HG03342 (cell line): ENCODE data around the gene SH3GL1.

ENCODE experiments used
- ATAC-seq: cut with Tn5 transposase; IDR thresholded peaks from one replicate; pipeline ENCODE4 v1.9.1; 2021; ENCODE audit warnings: mild to moderate bottlenecking, moderate library complexity; ENCODE audit not compliant: unreplicated experiment

Gene SH3GL1

GRCh38 chr19:4376991-4377781 lies 23.2 kb downstream of the SH3GL1 start:
- no peak for ATAC-seq

GRCh38 chr19:4376671-4376990 lies 23.7 kb downstream of the SH3GL1 start:
- ATAC-seq: no peak

GRCh38 chr19:4376028-4376670 lies 24.2 kb downstream of the SH3GL1 start:
- no peak for ATAC-seq

DNA sequence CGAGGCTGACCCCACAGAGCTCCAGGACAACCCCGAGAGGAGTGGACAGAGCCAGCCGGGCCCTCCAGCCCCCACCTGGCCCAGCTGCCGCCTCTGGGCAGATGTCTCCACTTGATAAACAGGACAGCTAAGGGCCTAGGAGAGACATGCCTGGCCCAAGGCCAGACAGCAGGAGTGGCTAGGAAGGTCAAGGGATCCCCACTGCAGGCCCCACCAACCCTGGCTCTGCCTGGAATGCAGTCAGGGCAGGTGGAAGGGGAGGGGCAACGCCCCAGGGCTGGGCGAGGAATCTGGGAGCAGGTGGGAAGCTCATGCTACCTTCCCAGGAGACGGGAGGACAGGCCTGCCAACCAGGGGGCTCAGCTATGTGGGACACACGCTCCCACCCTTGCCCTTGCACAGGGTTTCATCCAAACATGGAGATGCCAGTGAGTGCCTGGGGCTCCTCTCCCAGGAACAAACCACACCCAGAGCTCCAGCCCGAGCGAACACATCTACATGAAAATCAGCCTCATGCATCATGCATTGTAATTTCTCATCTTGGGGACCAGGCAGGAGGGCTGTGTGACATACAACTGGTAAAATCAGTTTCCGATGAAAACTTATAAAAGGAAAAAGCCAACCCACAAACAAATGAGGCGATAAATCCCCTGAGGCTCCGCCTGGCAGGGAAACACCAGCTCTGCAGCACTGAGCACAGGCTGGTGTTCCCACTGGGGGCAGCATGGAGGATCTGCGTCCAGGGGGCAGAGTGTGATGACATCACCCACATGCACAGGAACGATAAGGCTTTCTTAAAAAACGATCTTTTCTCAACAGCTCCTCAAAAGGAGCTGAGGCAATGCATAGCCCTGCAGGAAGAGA lies 25.0 kb downstream of the SH3GL1 start:
- ATAC-seq: no peak

DNA sequence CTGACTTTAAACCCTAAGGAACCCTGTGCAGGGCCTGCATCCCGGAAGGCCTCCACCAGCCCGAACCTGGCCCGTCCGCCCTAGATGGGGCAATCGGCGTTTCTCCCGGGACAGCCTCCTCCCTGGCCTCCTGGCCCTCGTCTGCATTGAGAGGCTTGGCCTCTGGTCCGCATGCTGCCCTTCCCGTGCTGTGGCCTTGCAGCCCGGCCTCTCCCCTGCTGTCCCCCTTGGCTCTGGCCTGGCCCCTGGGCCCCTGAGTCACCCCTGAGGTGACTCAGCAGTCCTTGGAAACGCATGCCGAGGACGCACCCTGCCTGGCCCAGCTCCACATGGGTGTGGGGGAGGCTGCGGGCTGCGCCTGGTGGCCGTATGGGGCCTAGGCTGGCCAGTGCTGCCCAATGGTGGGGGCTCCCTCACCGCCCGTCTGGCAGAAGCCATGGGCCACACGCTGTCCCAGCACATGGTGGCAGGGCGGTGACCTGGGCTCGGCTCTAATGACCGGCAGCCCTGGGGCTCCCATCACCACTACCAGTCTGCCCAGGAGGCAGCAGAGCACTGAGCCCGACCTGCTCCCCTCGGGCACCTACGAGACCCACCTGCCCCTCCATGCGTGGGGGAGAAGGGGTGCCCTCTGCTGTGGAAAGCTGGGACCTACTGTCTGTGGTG lies 25.7 kb downstream of the SH3GL1 start:
- no peak for ATAC-seq

- no peak for ATAC-seq
Measured at GRCh38 chr19:4373601-4374497, 26.5 kb downstream of the SH3GL1 start.

DNA sequence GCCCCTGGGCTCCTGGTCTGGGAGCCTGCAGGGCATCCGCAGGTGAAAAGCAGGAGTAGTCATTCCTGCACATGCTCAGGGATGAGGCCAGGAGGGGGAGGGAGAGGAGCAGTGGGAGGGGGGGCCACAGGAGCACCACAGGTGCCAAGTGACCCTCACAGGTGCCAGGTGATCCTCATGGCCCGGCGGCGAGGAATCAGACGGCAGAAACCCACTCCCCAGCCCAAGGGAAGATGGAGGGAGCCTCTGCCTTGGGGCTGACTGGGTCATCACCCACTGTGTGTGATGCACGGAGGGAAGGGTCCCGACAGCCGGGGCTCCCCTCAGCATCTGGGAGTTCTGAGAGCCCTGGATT lies 27.4 kb downstream of the SH3GL1 start:
- ATAC-seq: no peak

DNA sequence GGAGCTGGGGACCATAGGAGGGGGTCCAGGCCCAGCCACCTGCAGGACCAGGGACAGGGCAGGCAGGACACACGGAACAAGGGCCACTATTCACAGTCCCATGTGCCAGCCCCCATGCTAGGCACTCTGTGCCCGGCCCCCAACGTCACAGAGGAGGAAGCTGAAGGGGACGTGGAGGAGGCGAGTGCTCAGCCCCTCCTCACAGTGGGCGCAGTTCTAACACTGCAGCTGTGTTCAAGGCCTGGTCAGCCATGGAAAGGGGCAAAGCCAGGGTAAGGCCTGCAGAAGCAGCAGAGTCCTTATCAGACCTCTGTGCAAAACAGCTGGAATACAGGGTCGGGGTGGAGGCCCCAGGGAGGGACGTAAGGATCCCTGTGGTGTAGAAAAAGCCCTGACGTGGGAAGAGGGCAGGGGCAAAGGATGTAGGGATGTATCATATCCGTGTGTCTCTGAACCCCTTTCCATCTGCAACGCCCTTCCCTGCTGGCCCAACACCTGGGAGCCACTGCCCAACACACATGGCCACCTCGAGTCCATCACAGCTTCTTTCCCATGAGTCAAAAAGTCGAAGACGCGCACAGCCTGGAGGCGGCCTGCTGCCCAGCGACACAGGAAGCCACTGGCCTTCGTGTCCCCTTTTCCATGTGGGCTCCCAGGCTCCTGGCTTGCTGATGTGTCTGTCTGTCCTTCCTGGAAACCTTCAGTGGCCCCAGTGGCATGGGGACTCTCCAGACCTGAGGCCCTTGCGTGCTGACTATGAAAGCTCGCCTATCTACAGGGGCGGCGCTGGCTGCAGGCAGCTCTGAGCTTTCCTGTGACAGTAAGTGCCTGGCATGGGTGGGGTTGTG lies 28.0 kb downstream of the SH3GL1 start:
- ATAC-seq: no peak

DNA sequence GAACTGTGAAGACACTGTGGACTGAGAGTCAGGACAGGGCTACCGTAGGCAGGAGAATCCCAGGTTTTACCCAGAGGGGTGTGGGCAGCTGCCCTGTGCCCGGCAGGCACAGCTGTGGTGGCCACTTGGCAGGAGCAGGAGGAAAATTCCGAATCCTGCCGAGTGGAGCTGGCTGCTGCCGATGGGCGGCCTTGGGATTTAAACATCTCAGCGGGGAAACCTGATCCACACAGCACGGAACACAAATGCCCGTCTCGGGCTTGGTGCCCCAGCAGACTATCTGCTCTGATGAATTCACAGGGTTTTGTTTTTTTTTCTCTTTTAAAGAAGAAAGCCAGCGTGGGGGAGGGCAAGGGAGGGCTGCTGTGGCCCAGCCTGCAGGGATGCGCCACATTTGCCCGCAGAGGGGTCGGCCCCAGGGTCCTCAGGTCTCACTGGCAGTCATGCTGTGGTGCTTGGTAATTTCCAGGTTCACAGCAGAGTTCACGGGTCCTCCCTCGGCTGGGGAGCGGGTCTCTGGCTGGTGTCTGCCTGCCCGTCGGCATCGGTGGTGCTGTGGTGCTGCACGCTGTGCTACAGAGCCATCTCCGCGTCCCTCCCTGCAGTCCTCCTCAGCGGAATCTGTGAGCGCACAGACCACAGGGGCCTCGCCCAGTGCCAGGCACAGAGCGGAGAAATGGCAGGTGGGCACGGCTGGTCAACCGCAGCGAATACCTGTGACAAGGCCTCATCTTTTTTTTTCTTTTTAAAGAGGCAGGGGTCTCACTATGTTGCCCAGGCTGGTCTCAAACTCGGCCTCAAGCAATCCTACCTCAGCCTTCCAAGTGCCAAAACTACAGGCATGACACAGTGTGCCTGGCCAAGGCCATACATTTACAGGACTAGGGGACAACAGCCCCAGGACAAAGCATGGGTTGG lies 28.8 kb downstream of the SH3GL1 start:
- ATAC-seq: no peak

GRCh38 chr19:4370418-4371041 lies 29.8 kb downstream of the SH3GL1 start:
- ATAC-seq: no peak

- peak; percentile 14 for ATAC-seq
Measured at GRCh38 chr19:4369888-4370260, 30.5 kb downstream of the SH3GL1 start.

GRCh38 chr19:4369109-4369887 lies 31.0 kb downstream of the SH3GL1 start:
- peak; percentile 43 for ATAC-seq

GRCh38 chr19:4368128-4368820 lies 32.1 kb downstream of the SH3GL1 start:
- no peak for ATAC-seq

- ATAC-seq: no peak
Measured at GRCh38 chr19:4367781-4368127, 32.6 kb downstream of the SH3GL1 start.

- no peak for ATAC-seq
Measured at GRCh38 chr19:4367336-4367723, 33.0 kb downstream of the SH3GL1 start.

GRCh38 chr19:4366666-4367335 lies 33.5 kb downstream of the SH3GL1 start:
- no peak for ATAC-seq
